HS-5 (cell line): ENCODE measurements around the gene SLC49A3.
"Not testable (repeated sequence)": the region's sequence is repeated elsewhere in the genome, so short reads cannot be mapped to it uniquely, and the experiment has no call there.

Experiments used
- DNase-seq: peaks from one replicate; pipeline ENCODE4 v3.0.0-alpha.2; 2012; ENCODE audit warnings: low read depth

The SLC49A3 gene

DNA sequence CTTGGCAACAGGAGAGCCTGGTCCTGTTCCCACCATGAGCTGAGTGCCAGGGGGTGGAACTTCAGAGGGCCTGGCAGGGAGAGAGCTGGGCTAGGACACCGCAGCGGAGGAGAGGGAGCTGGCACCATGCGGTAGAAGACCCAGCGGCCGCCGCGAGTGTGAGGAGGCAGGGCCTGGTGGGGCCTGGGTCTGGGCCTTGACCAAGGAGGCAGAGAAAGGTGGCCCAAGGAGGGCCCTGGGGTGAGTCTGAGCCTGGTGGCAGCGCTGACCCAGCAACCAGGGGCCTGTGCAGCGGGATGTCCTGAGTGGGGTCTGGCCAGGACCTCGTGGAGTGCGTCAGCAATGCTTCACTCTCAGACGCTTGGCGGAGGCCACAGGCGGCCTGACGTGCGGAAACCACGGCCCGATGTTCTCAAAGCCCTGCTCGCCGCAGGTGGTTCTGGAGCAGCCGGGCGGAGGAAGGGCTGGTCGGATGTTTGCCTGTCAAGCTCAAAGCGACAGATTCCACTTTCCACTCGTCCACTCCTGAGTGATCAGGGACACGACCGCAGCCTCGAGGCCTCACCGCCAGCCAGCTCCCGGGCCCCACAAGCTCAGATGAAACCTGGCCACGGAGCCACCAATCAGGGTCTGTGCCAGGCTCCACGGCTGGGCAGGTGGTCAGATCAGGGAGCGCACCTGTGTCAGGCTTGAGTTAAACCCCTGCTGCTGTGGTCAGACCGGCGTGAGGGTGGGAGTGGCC is 35.7 kb downstream of the SLC49A3 start:
- DNase-seq = no peak

DNA sequence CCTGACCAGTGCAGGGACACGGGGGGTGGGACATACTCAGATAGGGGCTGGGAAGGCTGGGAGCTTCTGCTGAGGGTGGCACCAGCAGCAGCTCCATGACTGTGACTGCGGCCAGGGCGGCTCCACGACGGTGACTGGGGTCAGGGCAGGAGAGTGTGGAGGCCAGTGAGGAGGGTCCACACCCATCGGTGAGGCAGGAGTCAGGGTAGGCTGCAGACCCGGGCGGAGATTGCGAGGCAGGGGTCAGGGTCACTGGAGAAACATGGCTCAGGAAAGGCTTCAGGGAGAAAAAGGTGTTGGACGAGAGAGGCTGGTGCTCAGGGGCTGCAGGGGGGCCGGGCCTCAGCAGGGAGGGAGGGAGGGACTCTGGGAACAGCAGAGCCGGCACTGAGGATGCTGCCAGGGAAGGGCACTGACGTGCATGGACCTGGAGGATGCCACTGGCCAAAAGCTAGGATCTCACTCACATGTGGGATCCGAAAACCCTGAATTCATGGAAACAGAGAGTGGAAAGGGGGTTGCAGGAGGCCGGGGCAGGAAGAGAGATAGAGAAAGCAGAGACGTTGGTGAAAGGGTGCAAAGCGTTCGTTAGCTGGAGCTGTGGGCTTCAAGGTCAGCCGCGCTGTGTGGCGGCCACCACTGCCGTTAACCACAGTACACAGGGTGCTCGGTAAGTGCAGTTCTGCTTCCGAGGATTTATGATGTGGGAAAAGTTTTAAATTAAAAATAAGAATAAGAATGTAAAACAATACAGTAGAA is 36.9 kb downstream of the SLC49A3 start:
- no peak for DNase-seq

DNA sequence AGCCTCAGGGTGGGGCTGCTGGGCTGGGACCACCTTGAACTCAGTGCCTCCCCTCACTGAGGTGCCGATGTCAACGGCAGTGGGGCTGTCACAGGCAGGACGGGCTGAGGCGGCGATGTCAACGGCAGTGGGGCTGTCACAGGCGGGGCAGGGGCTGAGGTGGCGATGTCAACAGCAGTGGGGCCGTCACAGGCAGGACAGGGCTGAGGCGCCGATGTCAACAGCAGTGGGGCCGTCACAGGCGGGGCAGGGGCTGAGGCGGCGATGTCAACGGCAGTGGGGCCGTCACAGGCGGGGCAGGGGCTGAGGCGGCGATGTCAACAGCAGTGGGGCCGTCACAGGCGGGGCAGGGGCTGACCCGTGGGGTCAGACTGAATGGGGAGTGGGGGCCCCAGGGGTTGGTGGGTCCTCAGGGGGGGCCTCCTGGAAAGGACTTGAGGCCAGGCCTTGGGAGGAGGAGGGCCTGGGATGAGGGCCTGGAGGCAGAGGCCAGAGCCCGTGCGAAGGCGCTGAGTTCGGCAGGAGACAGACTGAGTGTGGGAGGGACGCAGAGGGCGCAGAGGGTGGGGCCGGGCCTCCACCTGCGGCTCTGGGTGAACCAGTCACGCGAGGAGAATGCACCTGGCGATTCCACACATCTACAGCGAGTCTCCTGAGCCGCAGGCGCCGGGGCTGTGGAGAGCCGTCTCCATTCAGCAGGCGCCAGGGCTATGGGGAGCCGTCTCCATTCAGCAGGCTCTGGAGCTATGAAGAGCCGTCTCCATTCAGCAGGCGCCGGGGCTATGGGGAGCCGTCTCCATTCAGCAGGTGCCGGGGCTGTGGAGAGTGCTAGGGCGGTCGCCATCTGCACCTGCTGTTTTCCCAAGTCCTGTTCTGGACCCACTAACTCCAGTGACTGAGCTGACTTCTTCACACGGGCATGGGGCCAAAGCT is 37.7 kb downstream of the SLC49A3 start:
- no peak for DNase-seq

DNA sequence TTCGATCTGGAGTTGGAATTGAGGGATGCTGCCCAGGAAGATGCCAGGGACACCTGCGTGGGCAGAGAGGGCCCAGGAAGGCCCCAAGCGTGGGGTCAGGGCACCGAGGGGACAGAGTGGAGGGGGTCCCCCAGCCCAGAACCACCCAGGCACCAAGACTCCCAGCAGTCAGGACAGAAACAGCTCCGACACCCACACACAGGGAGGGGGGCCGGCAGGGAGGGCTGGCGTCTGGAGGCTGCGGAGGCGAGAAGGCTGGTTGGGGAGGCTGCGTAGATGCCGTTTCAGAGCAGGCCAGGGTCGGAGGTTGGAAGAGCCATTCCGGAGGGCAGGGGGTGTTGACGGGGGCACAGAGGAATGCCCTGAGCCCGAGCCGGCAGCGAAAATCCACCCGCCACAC is 38.5 kb downstream of the SLC49A3 start:
- no peak for DNase-seq

DNA sequence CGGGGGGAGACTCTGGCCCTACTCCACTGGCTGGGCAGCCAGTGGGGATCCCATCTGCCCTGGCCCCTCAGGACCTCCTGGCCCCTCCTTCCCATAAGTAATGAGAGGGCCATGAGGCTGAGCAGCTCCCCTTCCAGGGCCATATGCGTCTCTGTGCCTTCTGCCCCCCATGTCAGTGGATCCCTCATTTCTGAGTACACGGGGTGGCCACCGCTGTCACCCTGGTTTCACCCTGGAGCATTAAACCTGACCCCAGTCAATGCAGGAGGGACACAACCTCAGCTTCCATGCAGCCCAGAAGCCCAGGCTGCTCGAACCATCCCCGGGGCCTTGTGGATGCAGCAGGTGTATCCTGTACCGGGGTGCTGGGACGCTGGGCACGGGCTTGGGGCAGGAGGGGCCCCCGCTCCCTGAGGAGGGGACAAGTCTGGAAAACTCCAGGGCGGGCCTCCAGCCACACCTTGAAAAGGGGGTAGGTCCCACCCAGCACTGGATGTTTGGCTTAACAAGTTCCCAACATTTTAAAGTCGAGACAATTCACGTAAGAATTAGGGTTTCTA is 39.1 kb downstream of the SLC49A3 start:
- no peak for DNase-seq

DNA sequence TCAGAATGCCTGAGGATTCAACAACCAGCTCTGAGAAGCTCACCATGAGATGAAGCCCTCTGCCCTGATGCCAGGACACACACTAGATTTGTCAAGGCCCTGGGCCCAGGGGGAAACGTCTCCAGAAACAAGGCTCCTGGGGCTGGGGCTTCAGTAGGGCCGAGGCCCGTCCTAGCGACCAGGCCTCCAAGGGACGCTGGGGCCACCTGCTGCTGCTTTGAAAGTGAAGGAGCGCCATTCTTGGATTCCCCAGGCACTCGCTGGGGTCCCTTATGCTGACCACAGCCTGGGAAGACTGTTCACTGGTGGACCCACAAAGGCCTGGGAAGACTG is 39.7 kb downstream of the SLC49A3 start:
- DNase-seq = no peak

DNA sequence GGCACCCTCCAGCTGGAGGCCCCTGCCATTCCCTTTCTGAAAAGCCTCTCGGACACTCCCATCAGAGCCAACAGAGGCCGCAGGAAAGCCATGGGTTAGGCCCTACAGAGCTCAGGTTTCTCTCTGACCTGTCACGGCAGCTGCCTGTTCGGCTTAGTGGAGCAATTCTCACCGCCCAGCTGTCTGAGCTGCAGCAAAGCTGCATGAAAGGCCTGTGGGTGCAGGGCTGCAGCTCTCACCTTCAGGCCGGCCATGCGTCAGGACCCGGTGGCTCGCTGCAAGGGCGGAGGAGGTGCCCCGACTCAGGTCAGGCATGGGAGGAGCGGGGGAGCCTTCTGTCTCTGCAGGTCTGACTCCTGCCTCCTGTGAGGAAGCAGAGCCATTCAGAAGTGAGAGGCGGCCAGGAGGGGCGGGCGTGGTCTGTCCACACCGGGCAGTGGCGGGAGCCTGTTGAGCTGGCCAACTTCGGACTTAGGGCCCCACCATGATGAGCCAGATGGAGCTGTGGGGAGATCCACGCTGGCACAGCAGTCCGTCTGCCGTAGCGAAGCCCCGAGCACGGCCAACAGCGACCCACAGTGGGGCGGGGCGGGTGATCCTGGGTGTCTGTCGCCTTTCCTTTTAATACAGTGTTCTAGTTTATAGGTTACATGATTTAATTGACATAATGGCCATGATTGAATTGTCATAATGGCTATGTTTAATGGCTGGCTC is 40.2 kb downstream of the SLC49A3 start:
- no peak for DNase-seq

DNA sequence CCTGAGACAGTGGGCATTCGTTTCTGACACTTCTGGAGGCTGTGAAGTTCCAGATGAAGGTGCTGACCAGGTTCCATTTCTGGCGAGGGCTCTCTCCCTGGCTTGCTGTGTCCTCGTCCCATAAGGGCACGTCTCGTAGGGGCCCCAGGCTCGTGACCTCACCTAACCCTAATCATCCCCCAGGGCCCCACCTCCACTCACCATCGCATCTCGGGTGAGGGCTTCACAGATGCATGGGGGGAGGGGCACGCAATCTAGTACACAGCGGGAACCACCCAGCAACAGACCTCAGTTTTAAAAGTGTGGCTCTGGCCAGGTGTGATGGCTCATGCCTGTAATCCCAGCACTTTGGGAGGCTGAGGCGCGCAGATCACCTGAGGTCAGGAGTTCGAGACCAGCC is 41.5 kb downstream of the SLC49A3 start:
- DNase-seq = no peak

DNA sequence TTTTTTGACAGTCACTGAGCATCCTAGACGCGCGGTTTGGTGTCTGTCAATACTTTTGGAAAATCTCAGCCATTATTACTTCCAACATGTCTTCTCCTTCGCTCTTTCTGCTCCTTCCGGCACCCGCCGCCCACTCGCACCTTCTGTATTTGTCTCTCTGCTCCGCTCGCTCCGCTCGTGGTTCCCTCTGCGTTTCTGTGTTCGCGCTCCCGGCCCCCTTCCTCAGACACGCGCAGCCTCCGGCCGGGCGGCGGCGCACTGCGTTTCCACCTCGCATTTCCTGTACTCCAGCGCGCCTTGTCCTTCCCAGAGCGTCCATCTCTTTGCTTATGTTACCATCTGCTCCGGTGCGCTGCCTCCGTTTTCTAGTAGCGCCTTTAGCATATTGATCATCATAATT is 42.5 kb downstream of the SLC49A3 start:
- DNase-seq = no peak

DNA sequence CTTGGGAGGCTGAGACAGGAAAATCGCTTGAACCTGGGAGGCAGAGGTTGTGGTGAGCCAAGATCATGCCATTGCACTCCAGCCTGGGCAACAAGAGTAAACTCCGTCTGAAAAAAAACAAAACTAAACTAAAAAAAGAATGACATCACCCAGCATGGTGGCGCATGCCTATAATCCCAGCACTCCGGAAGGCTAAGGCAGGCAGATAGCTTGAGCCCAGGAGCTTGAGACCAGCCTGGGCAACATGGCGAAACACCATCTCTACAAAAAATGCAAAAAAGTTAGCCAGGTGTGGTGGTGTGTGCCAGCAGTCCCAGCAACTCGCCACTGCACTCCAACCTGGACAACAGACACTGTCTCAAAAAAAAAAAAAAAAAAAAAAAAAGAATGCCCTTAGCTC is 46.6 kb downstream of the SLC49A3 start:
- not testable (repeated sequence) for DNase-seq

DNA sequence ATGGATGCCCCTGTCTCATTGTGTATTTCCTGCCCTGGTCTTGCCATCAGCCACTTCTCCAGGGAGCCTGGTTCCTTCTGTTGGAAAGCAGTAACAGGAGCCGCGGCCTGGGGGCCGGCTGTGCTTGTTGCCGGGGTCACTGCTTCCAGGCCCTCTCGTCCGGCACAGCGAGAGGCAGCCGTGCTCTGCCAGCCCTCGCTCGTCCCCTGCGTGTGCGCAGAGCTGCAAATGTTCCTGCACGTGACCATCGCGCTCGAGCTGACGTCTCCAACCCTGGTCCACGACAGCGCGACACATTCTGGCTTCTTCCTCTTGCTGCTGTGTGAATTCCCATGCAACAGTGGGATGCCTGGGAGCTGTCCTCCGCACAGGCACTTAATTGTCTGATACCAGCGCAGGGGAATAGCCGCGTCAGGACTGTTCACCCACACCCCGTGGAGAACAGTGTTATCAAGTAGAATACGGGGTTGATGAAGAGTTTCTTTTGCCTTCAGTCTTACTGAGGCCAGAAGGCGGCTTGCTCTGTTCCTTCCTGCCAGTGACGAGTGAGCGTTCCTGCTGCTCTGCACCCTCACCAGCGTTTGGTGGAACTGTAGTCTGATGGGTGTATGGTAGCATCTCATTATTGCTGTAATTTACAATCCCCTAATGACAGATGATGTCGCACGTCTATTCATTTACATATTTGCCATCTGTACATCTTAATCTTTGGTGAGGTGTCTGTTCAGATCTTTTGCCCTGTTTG is 51.2 kb downstream of the SLC49A3 start:
- no peak for DNase-seq

DNA sequence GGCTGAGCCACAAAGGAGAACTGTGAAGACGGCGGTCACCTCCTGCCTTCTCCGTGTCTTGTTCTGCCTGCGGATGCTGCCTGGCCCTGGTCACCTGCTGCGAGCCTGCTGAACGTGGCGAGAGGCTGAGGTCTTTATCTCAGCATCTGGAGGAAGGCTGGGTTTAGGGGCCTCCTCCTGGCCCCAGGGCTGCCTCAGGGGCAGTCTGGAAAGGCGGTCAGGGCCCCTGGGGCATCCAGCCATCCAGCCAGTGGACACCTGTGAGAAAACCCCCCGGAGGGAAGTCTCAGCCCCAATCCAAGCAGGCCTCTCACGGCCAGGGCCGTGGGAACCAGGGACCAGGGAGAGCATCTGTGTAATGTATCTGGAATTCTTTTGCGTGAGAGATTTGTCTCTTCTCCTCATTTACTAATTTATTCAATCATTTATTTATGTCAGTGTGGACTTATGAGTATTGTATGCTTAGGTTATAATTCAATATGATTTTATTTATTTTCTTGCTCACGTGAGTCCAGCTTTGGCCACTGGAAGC is 52.3 kb downstream of the SLC49A3 start:
- DNase-seq = no peak

DNA sequence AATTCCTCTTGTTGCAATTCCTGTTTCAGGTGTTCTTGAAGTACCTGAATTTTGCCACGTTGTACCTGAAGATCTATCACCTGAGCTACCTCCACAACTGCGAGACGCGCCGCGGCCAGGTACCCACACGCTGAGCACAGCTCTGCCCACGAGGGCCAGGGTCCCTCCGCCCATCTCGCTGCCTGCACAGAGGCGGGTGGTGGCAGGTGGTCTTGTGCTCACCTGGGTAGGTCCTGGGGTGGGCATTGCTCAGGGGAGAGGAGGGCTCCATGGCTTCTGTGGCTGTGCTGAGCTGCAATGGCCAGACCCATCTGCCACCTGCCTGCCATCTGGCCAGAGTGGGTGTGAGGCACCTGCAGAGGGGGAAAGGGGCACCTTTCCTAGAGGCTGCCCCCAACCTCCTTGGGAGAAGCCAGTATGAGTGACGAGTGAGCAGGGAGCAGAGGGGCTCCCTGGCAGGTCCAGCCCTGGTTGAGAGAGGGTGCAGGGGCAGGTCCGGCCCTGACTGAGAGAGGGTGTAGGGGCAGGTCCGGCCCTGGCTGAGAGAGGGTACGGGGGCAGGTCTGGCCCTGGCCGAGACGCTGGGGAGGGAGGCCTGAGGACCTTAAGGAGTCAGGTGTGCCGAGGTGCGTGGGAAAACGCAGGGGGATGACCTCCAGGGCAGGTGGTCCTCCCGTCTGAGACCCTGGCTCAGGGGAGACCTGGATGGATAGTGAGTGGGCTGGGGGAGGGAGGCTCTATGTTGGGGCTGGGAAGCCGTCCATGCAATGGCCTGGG is 52.9 kb downstream of the SLC49A3 start:
- no peak for DNase-seq

DNA sequence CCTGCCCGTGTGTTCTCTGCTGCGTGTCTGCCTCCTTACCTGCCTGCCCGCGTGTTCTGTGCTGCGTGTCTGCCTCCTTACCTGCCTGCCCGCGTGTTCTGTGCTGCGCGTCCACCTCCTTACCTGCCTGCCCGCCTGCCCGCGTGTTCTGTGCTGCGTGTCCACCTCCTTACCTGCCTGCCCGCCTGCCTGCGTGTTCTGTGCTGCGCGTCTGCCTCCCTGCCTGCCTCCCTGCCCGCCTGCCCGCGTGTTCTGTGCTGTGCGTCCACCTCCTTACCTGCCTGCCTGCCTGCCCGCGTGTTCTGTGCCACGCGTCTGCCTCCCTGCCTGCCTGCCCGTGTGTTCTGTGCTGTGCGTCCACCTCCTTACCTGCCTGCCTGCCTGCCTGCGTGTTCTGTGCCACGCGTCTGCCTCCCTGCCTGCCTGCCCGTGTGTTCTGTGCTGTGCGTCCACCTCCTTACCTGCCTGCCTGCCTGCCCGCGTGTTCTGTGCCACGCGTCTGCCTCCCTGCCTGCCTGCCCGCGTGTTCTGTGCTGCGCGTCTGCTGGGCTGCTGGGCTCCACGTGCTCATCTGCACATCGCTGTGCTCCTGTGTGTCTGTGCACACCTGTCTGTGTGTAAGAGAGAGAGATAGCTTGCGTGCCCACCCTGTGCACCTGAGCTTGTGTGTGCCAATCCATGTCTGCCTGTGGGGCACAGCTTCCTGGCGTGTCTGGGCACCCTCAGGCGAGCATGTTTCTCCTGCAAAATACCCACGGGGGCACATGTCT is 53.7 kb downstream of the SLC49A3 start:
- not testable (repeated sequence) for DNase-seq

DNA sequence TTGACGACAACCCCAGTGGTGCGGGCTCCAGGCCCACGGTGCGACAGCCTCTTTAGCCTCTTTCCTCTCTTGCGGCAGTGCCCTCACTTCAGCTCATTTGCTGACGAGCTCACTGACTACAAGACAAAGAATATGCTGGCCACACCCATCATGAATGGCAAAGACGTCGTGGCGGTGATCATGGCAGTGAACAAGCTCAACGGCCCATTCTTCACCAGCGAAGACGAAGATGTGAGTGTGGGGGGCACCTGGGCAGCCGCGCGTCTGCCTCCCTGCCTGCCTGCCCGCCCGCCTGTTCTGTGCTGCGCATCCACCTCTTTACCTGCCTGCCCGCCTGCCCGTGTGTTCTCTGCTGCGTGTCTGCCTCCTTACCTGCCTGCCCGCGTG is 54.4 kb downstream of the SLC49A3 start:
- no peak for DNase-seq

DNA sequence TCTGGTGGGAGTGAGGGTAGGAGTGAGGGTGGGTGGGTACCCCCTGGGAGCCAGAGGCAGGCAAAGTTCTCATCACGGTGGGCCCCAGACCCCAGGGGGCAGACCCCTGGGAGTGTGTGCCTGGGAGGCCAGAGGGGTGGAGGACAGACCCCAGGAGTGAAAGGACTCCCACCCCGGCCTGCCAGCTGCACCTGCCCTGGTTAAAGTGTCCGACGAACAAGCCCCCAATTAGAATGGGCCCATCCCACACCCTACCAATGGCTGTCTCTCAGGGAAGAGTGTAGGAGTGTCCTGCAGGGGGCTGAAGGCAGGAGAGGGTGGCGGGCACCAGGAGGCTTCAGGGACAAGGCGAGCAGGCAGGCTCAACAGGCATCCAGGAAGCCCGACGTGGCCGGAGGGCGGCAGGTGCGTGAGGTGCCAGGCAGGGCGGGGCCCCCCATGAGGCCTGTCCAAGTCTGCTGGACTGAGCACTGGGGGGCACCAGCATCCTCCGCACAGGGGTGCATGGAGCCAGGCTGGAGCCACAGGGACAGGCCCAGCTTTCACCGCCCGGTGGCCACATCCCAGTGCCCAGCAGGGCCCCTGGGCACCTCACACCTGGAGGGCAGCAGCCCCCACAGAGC is 54.9 kb downstream of the SLC49A3 start:
- no peak for DNase-seq

DNA sequence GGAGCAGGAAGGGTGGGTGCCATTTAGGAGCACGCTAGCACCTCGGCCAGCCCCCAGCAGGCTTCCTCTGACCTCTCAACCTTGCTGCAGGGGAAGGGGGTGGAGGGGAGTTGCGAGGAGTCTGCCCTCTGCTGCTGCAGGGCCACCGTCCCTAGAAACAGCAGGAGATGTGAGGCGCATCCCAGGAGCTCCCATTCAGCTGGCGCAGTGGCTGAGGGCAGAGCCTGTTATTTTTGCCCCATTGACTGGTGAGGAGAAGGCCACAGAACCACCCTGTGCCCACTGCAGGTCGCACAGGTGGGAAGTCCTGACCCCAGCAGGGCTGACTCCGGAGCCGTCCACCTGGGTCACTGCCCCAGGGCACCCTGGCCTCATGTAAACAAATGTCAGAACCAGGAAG is 55.5 kb downstream of the SLC49A3 start:
- no peak for DNase-seq

DNA sequence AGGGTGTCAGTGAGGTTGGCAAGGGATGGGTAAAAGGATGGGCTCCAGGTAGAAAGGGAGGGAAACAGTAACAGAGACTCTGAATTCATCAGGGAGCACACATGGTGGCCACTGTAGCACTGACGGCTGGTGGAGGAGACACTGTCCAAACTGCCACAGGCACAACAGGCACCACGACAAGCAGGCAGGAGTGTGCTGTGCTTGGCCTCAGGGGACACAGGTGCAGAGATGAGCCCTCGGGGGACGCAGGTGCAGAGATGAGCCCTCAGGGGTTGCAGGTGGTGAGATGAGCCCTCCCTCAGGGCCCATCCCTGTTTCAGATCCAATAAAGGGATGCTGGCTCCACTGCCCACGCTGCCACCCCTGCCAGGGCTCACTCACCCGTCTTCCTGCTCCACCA is 56.0 kb downstream of the SLC49A3 start:
- DNase-seq = no peak
